IMR-90 (cell line): ENCODE measurements around the gene KDELR1. TPM values are rescaled to one million over a fixed set of nuclear protein-coding genes. Genes with fewer than 3 reads are reported as not detected.
A peak's percentile ranks its signal among the peaks of the same experiment; 100 is the strongest.

Experiments used
- ATAC-seq: fragments of 200-7000 bp; cut with Tn5 transposase; 2 replicates; pipeline ENCODE4 v1.9.1; 2020; ENCODE audit warnings: low read depth, mild to moderate bottlenecking, moderate library complexity
- BruUV-seq: library from RNA; stranded (reverse); fragments of 400-500 nt; replicated peaks from 2 replicates; lab custom pipeline; 2021; lab: Mats Ljungman, UMichigan
- CTCF ChIA-PET: fragments of 300-600 bp; formaldehyde crosslinking; extraction: SDS; loops from one replicate; lab custom pipeline; 2021; ENCODE audit warnings: antibody characterized with exemption; lab: Yijun Ruan, JAX
- POLR2A ChIA-PET: fragments of 300-600 bp; sonication (Branson Sonifier 250); formaldehyde crosslinking; loops from one replicate; lab custom pipeline; 2022; ENCODE audit warnings: antibody characterized with exemption; ENCODE audit not compliant: unreplicated experiment; lab: Charles Lee
- DNase-seq: peaks from one replicate; pipeline ENCODE4 v3.0.0; 2013
- H2AFZ ChIP-seq: replicated peaks from 2 replicates; pipeline ENCODE3; 2013; ENCODE audit warnings: low read length, mild to moderate bottlenecking; ENCODE audit not compliant: poor library complexity
- H2AK5ac ChIP-seq: 2 replicates; pipeline ENCODE4 v1.6.1; 2013; ENCODE audit warnings: low read depth, low read length, inconsistent platforms
- H2AK9ac ChIP-seq: replicated peaks from 2 replicates; pipeline ENCODE3; 2013; ENCODE audit warnings: mild to moderate bottlenecking, low read depth, low read length, moderate library complexity; ENCODE audit not compliant: poor library complexity
- H2BK120ac ChIP-seq: 2 replicates; pipeline ENCODE4 v1.6.1; 2013; ENCODE audit warnings: low read depth, low read length, inconsistent platforms
- H2BK15ac ChIP-seq: 3 replicates; pipeline ENCODE4 v1.6.1; 2013; ENCODE audit warnings: low read depth, low read length, inconsistent platforms
- H2BK20ac ChIP-seq: 2 replicates; pipeline ENCODE4 v1.6.1; 2013; ENCODE audit warnings: low read depth, mild to moderate bottlenecking, inconsistent platforms, low read length, moderate library complexity
- H2BK5ac ChIP-seq: 2 replicates; pipeline ENCODE4 v1.6.1; 2013; ENCODE audit warnings: mild to moderate bottlenecking, low read depth, low read length, inconsistent platforms; ENCODE audit not compliant: poor library complexity, severe bottlenecking
- H3K14ac ChIP-seq: replicated peaks from 2 replicates; pipeline ENCODE4 v1.6.1; 2013; ENCODE audit warnings: low read depth, low read length, inconsistent platforms
- H3K18ac ChIP-seq: 2 replicates; pipeline ENCODE4 v1.6.1; 2013; ENCODE audit warnings: low read depth, low read length, control low read depth
- H3K23ac ChIP-seq: 2 replicates; pipeline ENCODE4 v1.6.1; 2013; ENCODE audit warnings: low read depth, low read length, inconsistent platforms
- H3K27ac ChIP-seq: 2 replicates; pipeline ENCODE4 v1.5.1; 2013; ENCODE audit warnings: mild to moderate bottlenecking, control low read depth, low read length; ENCODE audit not compliant: insufficient read depth
- H3K27me3 ChIP-seq: 2 replicates; pipeline ENCODE4 v1.6.1; 2013; ENCODE audit warnings: low read length; ENCODE audit not compliant: control insufficient read depth, insufficient read depth
- H3K36me3 ChIP-seq: 2 replicates; pipeline ENCODE4 v1.6.1; 2013; ENCODE audit warnings: low read length, mixed read lengths; ENCODE audit not compliant: control insufficient read depth, insufficient read depth
- H3K4ac ChIP-seq: 2 replicates; pipeline ENCODE4 v1.6.1; 2013; ENCODE audit warnings: low read depth, low read length, inconsistent platforms
- H3K4me1 ChIP-seq: 2 replicates; pipeline ENCODE4 v1.6.1; 2013; ENCODE audit warnings: low read length, mixed read lengths; ENCODE audit not compliant: control insufficient read depth, insufficient read depth
- H3K4me2 ChIP-seq: 2 replicates; pipeline ENCODE4 v1.6.1; 2013; ENCODE audit warnings: low read depth, mild to moderate bottlenecking, control low read depth, low read length, moderate library complexity
- H3K4me3 ChIP-seq: 2 replicates; pipeline ENCODE4 v1.5.1; 2013; ENCODE audit warnings: low read depth, mild to moderate bottlenecking, control low read depth, low read length, moderate library complexity; ENCODE audit not compliant: insufficient read depth
- H3K56ac ChIP-seq: 2 replicates; pipeline ENCODE4 v1.6.1; 2013; ENCODE audit warnings: low read length, inconsistent platforms; ENCODE audit not compliant: insufficient read depth; ENCODE audit errors: extremely low read depth
- H3K79me1 ChIP-seq, 2 experiments: 2 replicates each; pipeline ENCODE4 v1.6.1; 2013; ENCODE audit warnings: low read length in 2 of 2, inconsistent platforms in 1 of 2, low read depth in 1 of 2
- H3K9ac ChIP-seq: 2 replicates; pipeline ENCODE4 v1.6.1; 2013; ENCODE audit warnings: low read depth, low read length, control low read depth
- H3K9me1 ChIP-seq: 2 replicates; pipeline ENCODE4 v1.6.1; 2013; ENCODE audit warnings: low read length, inconsistent platforms; ENCODE audit not compliant: insufficient read depth
- H3K9me3 ChIP-seq: 2 replicates; pipeline ENCODE4 v1.6.1; 2013; ENCODE audit warnings: low read length; ENCODE audit not compliant: control insufficient read depth, insufficient read depth
- H4K20me1 ChIP-seq: 2 replicates; pipeline ENCODE4 v1.6.1; 2013; ENCODE audit warnings: low read length, inconsistent platforms; ENCODE audit not compliant: insufficient read depth
- H4K5ac ChIP-seq: 2 replicates; pipeline ENCODE4 v1.6.1; 2013; ENCODE audit warnings: mild to moderate bottlenecking, low read depth, low read length, control low read depth
- H4K8ac ChIP-seq, 2 experiments: 2 replicates each; pipeline ENCODE4 v1.6.1; 2013; ENCODE audit warnings: low read depth in 2 of 2, low read length in 2 of 2, control low read depth in 1 of 2, inconsistent platforms in 1 of 2
- H4K91ac ChIP-seq: 2 replicates; pipeline ENCODE4 v1.6.1; 2013; ENCODE audit warnings: low read depth, low read length, inconsistent platforms; ENCODE audit not compliant: insufficient read depth
- BHLHE40 ChIP-seq: fragments of 150-350 bp; IDR thresholded peaks from 2 replicates; pipeline ENCODE4 v1.6.1; 2016; ENCODE audit warnings: mild to moderate bottlenecking, low read depth, low read length
- CEBPB ChIP-seq: IDR thresholded peaks from 2 replicates; pipeline ENCODE4 v1.6.1; 2012; ENCODE audit warnings: low read depth, low read length, improper control_type of control experiment
- CHD1 ChIP-seq: IDR thresholded peaks from 2 replicates; pipeline ENCODE4 v1.6.1; 2012; ENCODE audit warnings: low read depth, low read length, improper control_type of control experiment
- ELK1 ChIP-seq: fragments of 150-350 bp; IDR thresholded peaks from 2 replicates; pipeline ENCODE4 v1.6.1; 2016; ENCODE audit warnings: low read depth, mild to moderate bottlenecking, low read length, moderate library complexity, borderline replicate concordance
- FOS ChIP-seq: fragments of 150-350 bp; IDR thresholded peaks from 2 replicates; pipeline ENCODE4 v1.6.1; 2016; ENCODE audit warnings: low read depth, low read length
- MAFK ChIP-seq: IDR thresholded peaks from 2 replicates; pipeline ENCODE4 v1.6.1; 2012; ENCODE audit warnings: low read depth, low read length, improper control_type of control experiment
- MAZ ChIP-seq: IDR thresholded peaks from 2 replicates; pipeline ENCODE4 v1.6.1; 2012; ENCODE audit warnings: low read depth, mild to moderate bottlenecking, low read length, improper control_type of control experiment, moderate library complexity, borderline replicate concordance
- MXI1 ChIP-seq: IDR thresholded peaks from 2 replicates; pipeline ENCODE4 v1.6.1; 2012; ENCODE audit warnings: low read depth, mild to moderate bottlenecking, low read length, moderate library complexity, borderline replicate concordance
- NFE2L2 ChIP-seq: fragments of 150-350 bp; IDR thresholded peaks from 2 replicates; pipeline ENCODE4 v1.6.1; 2016; ENCODE audit warnings: low read depth, mild to moderate bottlenecking, low read length
- POLR2A ChIP-seq: IDR thresholded peaks from 2 replicates; pipeline ENCODE4 v1.6.1; 2012; ENCODE audit warnings: mild to moderate bottlenecking, low read depth, low read length
- RAD21 ChIP-seq: IDR thresholded peaks from 2 replicates; pipeline ENCODE4 v1.6.1; 2012; ENCODE audit warnings: low read length, improper control_type of control experiment
- RCOR1 ChIP-seq: IDR thresholded peaks from 2 replicates; pipeline ENCODE4 v1.6.1; 2012; ENCODE audit warnings: mild to moderate bottlenecking, low read length, improper control_type of control experiment; ENCODE audit not compliant: insufficient replicate concordance
- RFX5 ChIP-seq: IDR thresholded peaks from 2 replicates; pipeline ENCODE4 v1.8.0; 2012; ENCODE audit warnings: low read depth, mild to moderate bottlenecking, low read length, moderate library complexity
- SMC3 ChIP-seq: fragments of 150-350 bp; IDR thresholded peaks from 2 replicates; pipeline ENCODE4 v1.6.1; 2016; ENCODE audit warnings: low read depth, mild to moderate bottlenecking, antibody characterized with exemption, low read length, moderate library complexity
- WGBS, 2 experiments: methylation state at CpG; one replicate each; pipeline versions ENCODE4 v1.1.5 to v1.1.7; 2013; ENCODE audit warnings: missing lambda C conversion rate in 2 of 2; ENCODE audit not compliant: insufficient read length in 1 of 2; ENCODE audit errors: extremely low coverage in 2 of 2; 5-methylcytosine and 5-hydroxymethylcytosine counted together
- dilution Hi-C: fragments of 300-500 bp; cut with HindIII; formaldehyde crosslinking; loops from one replicate; pipeline ENCODE4 v1.14.3; 2018; ENCODE audit warnings: low sequenced_read_pairs; ENCODE audit not compliant: unreplicated experiment
- in situ Hi-C: fragments of 300-500 bp; cut with MboI; formaldehyde crosslinking; loops from 3 replicates; pipeline ENCODE4 v1.14.3; 2019; ENCODE audit warnings: low sequenced_read_pairs, inconsistent platforms, mixed read lengths
- intact Hi-C: fragments of 100-400 bp; cut with micrococcal nuclease; formaldehyde crosslinking; loops from 2 replicates; pipeline ENCODE4 v1.10.0; 2022
- polyA plus RNA-seq, 3 experiments: library from polyadenylated mRNA; depleted of rRNA; stranded (reverse); fragments of >200 nt; gene quantifications; 2 replicates each; pipeline ENCODE4 v1.2.3, GENCODE V29; 2012; ENCODE audit warnings: low replicate concordance in 1 of 3
- total RNA-seq: library from RNA; depleted of rRNA; stranded (reverse); fragments of >200 nt; gene quantifications from 2 replicates; pipeline ENCODE4 v1.2.3, GENCODE V29; 2012
- TF ChIP-seq, protein P1 (sequence below): conservative IDR thresholded peaks from 2 replicates; pipeline ENCODE4 v1.5.1; 2012; ENCODE audit warnings: mild to moderate bottlenecking, low read depth, low read length, improper control_type of control experiment
- TF ChIP-seq, protein P2 (sequence below): fragments of 150-350 bp; IDR thresholded peaks from 2 replicates; pipeline ENCODE4 v1.6.1; 2017; ENCODE audit warnings: mild to moderate bottlenecking, antibody characterized with exemption, low read length, low read depth

The KDELR1 gene
- total and polyA plus RNA-seq, 2 of the 4 experiments (the other 2 are of a cell fraction), result 58.8 to 180 TPM

- DNase-seq (no peak), ATAC-seq (no peak)
- Histone ChIP-seq H4K20me1 (no peaks in the 10 kb centered on the region), H4K91ac (no peak overlapping the region), H2BK15ac (no peak overlapping the region), H3K4me3 (no peak overlapping the region), H4K8ac (no peak overlapping the region), H2BK120ac (no peak overlapping the region), H3K9me1 (peaks cover 6% of the 10 kb centered on the region; the same call in 1 of the 2 replicates), H3K56ac (no peak overlapping the region), H3K18ac (no peak overlapping the region), H2BK20ac (no peak overlapping the region), H2AK5ac (no peak overlapping the region), H3K79me1 (no peaks in the 10 kb centered on the region), H3K23ac (no peak overlapping the region), H4K5ac (no peak overlapping the region), H3K9me3 (no peaks in the 10 kb centered on the region), H3K4me1 (no peaks in the 10 kb centered on the region), H3K9ac (no peak overlapping the region), H3K4ac (no peak overlapping the region), H2AK9ac (peak overlapping the region; percentile 50), H3K27me3 (no peaks in the 10 kb centered on the region), H3K14ac (no peak overlapping the region), H3K4me2 (no peak overlapping the region), H3K36me3 (no peaks in the 10 kb centered on the region), H2AFZ (no peak overlapping the region), H3K27ac (no peak overlapping the region), H2BK5ac (no peak overlapping the region)
- BruUV-seq, result no TSS peak
- dilution Hi-C loops, result no loop called here
- intact Hi-C loops, result no loop called here
- TF ChIP-seq CEBPB (no peak), NFE2L2 (no peak), POLR2A (no peak), SMC3 (no peak), FOS (no peak), ELK1 (no peak), CHD1 (no peak), MXI1 (no peak), BHLHE40 (no peak), MAZ (no peak), RFX5 (no peak), RAD21 (no peak), RCOR1 (no peak), MAFK (no peak)
- TF ChIP-seq, protein P1, sequence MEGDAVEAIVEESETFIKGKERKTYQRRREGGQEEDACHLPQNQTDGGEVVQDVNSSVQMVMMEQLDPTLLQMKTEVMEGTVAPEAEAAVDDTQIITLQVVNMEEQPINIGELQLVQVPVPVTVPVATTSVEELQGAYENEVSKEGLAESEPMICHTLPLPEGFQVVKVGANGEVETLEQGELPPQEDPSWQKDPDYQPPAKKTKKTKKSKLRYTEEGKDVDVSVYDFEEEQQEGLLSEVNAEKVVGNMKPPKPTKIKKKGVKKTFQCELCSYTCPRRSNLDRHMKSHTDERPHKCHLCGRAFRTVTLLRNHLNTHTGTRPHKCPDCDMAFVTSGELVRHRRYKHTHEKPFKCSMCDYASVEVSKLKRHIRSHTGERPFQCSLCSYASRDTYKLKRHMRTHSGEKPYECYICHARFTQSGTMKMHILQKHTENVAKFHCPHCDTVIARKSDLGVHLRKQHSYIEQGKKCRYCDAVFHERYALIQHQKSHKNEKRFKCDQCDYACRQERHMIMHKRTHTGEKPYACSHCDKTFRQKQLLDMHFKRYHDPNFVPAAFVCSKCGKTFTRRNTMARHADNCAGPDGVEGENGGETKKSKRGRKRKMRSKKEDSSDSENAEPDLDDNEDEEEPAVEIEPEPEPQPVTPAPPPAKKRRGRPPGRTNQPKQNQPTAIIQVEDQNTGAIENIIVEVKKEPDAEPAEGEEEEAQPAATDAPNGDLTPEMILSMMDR, result no peak
- TF ChIP-seq, protein P2, sequence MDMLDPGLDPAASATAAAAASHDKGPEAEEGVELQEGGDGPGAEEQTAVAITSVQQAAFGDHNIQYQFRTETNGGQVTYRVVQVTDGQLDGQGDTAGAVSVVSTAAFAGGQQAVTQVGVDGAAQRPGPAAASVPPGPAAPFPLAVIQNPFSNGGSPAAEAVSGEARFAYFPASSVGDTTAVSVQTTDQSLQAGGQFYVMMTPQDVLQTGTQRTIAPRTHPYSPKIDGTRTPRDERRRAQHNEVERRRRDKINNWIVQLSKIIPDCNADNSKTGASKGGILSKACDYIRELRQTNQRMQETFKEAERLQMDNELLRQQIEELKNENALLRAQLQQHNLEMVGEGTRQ, result no peak
- in situ Hi-C loops, result no loop called here
- ChIA-PET POLR2A (no interaction called here), CTCF (no interaction called here)
- WGBS, 2 experiments, result 92% methylated on average over 10 of the region's 14 CpGs; no CpG with 5 or more reads in 1 of the 2 experiments
These were observed 52.4 kb downstream of the KDELR1 start for GRCh38 chr19:48338802-48339503.
